H7 (cell line): ENCODE measurements around the gene HIVEP2. TPM values are rescaled to one million over a fixed set of nuclear protein-coding genes. Genes with fewer than 3 reads are reported as not detected.

ENCODE experiments used
- DNase-seq: peaks from one replicate; pipeline ENCODE4 v3.0.0; 2012
- H3K27me3 ChIP-seq: 2 replicates; pipeline ENCODE4 v1.6.0; 2011; ENCODE audit warnings: mild to moderate bottlenecking, low read length; ENCODE audit not compliant: control insufficient read depth, insufficient read depth
- H3K36me3 ChIP-seq: replicated peaks from 2 replicates; pipeline ENCODE4 v1.5.1; 2011; ENCODE audit warnings: low read length; ENCODE audit not compliant: control insufficient read depth, insufficient read depth
- H3K4me3 ChIP-seq: 2 replicates; pipeline ENCODE4 v1.5.1; 2011; ENCODE audit warnings: low read depth, mild to moderate bottlenecking, control low read depth, low read length, moderate library complexity; ENCODE audit not compliant: insufficient read depth
- total RNA-seq: library from RNA; depleted of rRNA; stranded (reverse); fragments of >200 nt; shearing (Covaris generic); gene quantifications from 2 replicates; pipeline ENCODE4 v1.2.3, GENCODE V29; 2014

HIVEP2 gene
- total RNA-seq, 1 experiment from 2014 or later, result 4.1 TPM

- DNase-seq, result no peak
- H3K4me3 ChIP-seq, result no peak overlapping the region
- H3K27me3 ChIP-seq, result no peaks in the 10 kb centered on the region
- no peaks in the 10 kb centered on the region for H3K36me3 ChIP-seq
Observed at GRCh38 chr6:142731611-142732010, 213.4 kb downstream of the HIVEP2 start.

GRCh38 chr6:142729618-142730017 is 215.4 kb downstream of the HIVEP2 start:
- Histone ChIP-seq H3K36me3 (no peaks in the 10 kb centered on the region), H3K27me3 (no peaks in the 10 kb centered on the region), H3K4me3 (no peak overlapping the region)
- DNase-seq, result no peak

GRCh38 chr6:142728910-142729481 is 216.0 kb downstream of the HIVEP2 start:
- no peak for DNase-seq
- Histone ChIP-seq H3K27me3 (no peaks in the 10 kb centered on the region), H3K4me3 (no peak overlapping the region), H3K36me3 (no peaks in the 10 kb centered on the region)

GRCh38 chr6:142728364-142728763 is 216.6 kb downstream of the HIVEP2 start:
- Histone ChIP-seq H3K36me3 (no peaks in the 10 kb centered on the region), H3K4me3 (no peak overlapping the region), H3K27me3 (no peaks in the 10 kb centered on the region)
- no peak for DNase-seq

GRCh38 chr6:142726616-142727015 is 218.4 kb downstream of the HIVEP2 start:
- H3K4me3 ChIP-seq, result no peak overlapping the region
- H3K36me3 ChIP-seq, result no peaks in the 10 kb centered on the region
- DNase-seq, result no peak
- H3K27me3 ChIP-seq, result no peaks in the 10 kb centered on the region

GRCh38 chr6:142725024-142725770 is 219.8 kb downstream of the HIVEP2 start:
- no peak overlapping the region for H3K4me3 ChIP-seq
- DNase-seq, result no peak
- H3K36me3 ChIP-seq, result no peaks in the 10 kb centered on the region
- no peaks in the 10 kb centered on the region for H3K27me3 ChIP-seq

- H3K36me3 ChIP-seq, result no peaks in the 10 kb centered on the region
- no peaks in the 10 kb centered on the region for H3K27me3 ChIP-seq
- no peak overlapping the region for H3K4me3 ChIP-seq
- no peak for DNase-seq
Observed at GRCh38 chr6:142722841-142723240, 222.1 kb downstream of the HIVEP2 start.

GRCh38 chr6:142722012-142722411 is 223.0 kb downstream of the HIVEP2 start:
- Histone ChIP-seq H3K36me3 (no peaks in the 10 kb centered on the region), H3K27me3 (no peaks in the 10 kb centered on the region), H3K4me3 (no peak overlapping the region)
- DNase-seq, result no peak

- Histone ChIP-seq H3K36me3 (no peaks in the 10 kb centered on the region), H3K4me3 (no peak overlapping the region), H3K27me3 (no peaks in the 10 kb centered on the region)
- DNase-seq, result no peak
Observed at GRCh38 chr6:142721215-142721920, 223.6 kb downstream of the HIVEP2 start.

- DNase-seq, result no peak
- Histone ChIP-seq H3K27me3 (no peaks in the 10 kb centered on the region), H3K36me3 (no peaks in the 10 kb centered on the region), H3K4me3 (no peak overlapping the region)
Observed at GRCh38 chr6:142718667-142719191, 226.2 kb downstream of the HIVEP2 start.

GRCh38 chr6:142716097-142716496 is 228.9 kb downstream of the HIVEP2 start:
- H3K36me3 ChIP-seq, result no peaks in the 10 kb centered on the region
- no peak overlapping the region for H3K4me3 ChIP-seq
- DNase-seq, result no peak
- H3K27me3 ChIP-seq, result no peaks in the 10 kb centered on the region

- no peak for DNase-seq
- Histone ChIP-seq H3K27me3 (no peaks in the 10 kb centered on the region), H3K36me3 (no peaks in the 10 kb centered on the region), H3K4me3 (no peak overlapping the region)
Observed at GRCh38 chr6:142714951-142715785, 229.8 kb downstream of the HIVEP2 start.

GRCh38 chr6:142713959-142714358 is 231.0 kb downstream of the HIVEP2 start:
- H3K4me3 ChIP-seq, result no peak overlapping the region
- no peaks in the 10 kb centered on the region for H3K36me3 ChIP-seq
- no peaks in the 10 kb centered on the region for H3K27me3 ChIP-seq
- no peak for DNase-seq

- no peaks in the 10 kb centered on the region for H3K36me3 ChIP-seq
- H3K27me3 ChIP-seq, result no peaks in the 10 kb centered on the region
- H3K4me3 ChIP-seq, result no peak overlapping the region
- DNase-seq, result no peak
Observed at GRCh38 chr6:142712231-142712630, 232.7 kb downstream of the HIVEP2 start.
